ENCODE results near the gene DDX27. TPM values are rescaled to one million over a fixed set of nuclear protein-coding genes. Genes with fewer than 3 reads are reported as not detected.

Gene DDX27
- total and polyA plus RNA-seq, 2 of the 13 experiments (the other 11 are each of a cell fraction or from before 2014, with no cell fraction given): 42.6 to 72.8 TPM

GRCh38 chr20:49185071-49185761 lies 34.0 kb upstream of the DDX27 start (continued):
- TF ChIP-seq ZNF234 (CRISPR knock-in tag; conservative IDR thresholded peaks at IDR 0.05) (no peak), SPEN (CRISPR knock-in tag; IDR thresholded peaks at IDR 0.05; ENCODE audit: low read depth) (no peak), LRRFIP1 (CRISPR knock-in tag; conservative IDR thresholded peaks at IDR 0.05) (no peak), ZFP36 (IDR thresholded peaks at IDR 0.05; ENCODE audit: borderline replicate concordance, low read depth, low read length, partially characterized antibody) (no peak), ZNF124 (CRISPR knock-in tag; IDR thresholded peaks at IDR 0.05) (no peak), CHCHD3 (CRISPR knock-in tag; IDR thresholded peaks at IDR 0.05) (no peak), ZNF577 (CRISPR knock-in tag; IDR thresholded peaks at IDR 0.05; ENCODE audit: borderline replicate concordance, low read depth) (no peak), ZNF275 (CRISPR knock-in tag; IDR thresholded peaks at IDR 0.05; ENCODE audit: borderline replicate concordance) (no peak), SETDB1 (CRISPR knock-in tag; IDR thresholded peaks at IDR 0.05; ENCODE audit: borderline replicate concordance) (no peak), ZMAT3 (CRISPR knock-in tag; conservative IDR thresholded peaks at IDR 0.05) (no peak), ZSCAN12 (CRISPR knock-in tag; IDR thresholded peaks at IDR 0.05) (no peak), ZNF724P (CRISPR knock-in tag; IDR thresholded peaks at IDR 0.05; ENCODE audit: borderline replicate concordance) (no peak), KMT2B (CRISPR knock-in tag; IDR thresholded peaks at IDR 0.05) (peak; percentile 54; the same call in 1 of the 2 replicates), ZKSCAN5 (CRISPR knock-in tag; IDR thresholded peaks at IDR 0.05) (no peak), NFIC (IDR thresholded peaks at IDR 0.05; ENCODE audit: low read length) (no peak; the same call in 1 of the 2 replicates), THYN1 (CRISPR knock-in tag; IDR thresholded peaks at IDR 0.05; ENCODE audit: borderline replicate concordance, low read depth) (no peak), GTF2F1 (IDR thresholded peaks at IDR 0.05; ENCODE audit: low read length) (no peak), SNAPC2 (CRISPR knock-in tag; IDR thresholded peaks at IDR 0.05) (no peak), ZFX (CRISPR knock-in tag; IDR thresholded peaks at IDR 0.05; ENCODE audit: low read depth) (no peak), ZFP36L1 (CRISPR knock-in tag; IDR thresholded peaks at IDR 0.05) (no peak), ZNF451 (CRISPR knock-in tag; IDR thresholded peaks at IDR 0.05) (no peak), POLR2A (IDR thresholded peaks at IDR 0.05; ENCODE audit: insufficient read depth in 1 of 2, low read depth in 2 of 2, low read length in 2 of 2) (no peak), AGO1 (IDR thresholded peaks at IDR 0.05; ENCODE audit: low read depth, low read length, poor library complexity, severe bottlenecking) (no peak), TRIM24 (CRISPR knock-in tag; IDR thresholded peaks at IDR 0.05) (no peak), ZZZ3 (CRISPR knock-in tag; IDR thresholded peaks at IDR 0.05; ENCODE audit: borderline replicate concordance) (no peak), FOXA3 (CRISPR knock-in tag; IDR thresholded peaks at IDR 0.05) (peak; percentile 59; the same call in 1 of the 2 replicates), ZNF792 (CRISPR knock-in tag; IDR thresholded peaks at IDR 0.05) (no peak), FOXC1 (CRISPR knock-in tag; IDR thresholded peaks at IDR 0.05; ENCODE audit: borderline replicate concordance) (no peak)
